Thoracic aorta (tissue), 2 donors: ENCODE results near the gene PTPRM. TPM values are rescaled to one million over a fixed set of nuclear protein-coding genes. Genes with fewer than 3 reads are reported as not detected.

ENCODE experiments used
- ATAC-seq: fragments of 150-250 bp; one replicate; pipeline ENCODE4 v1.8.0; 2017; ENCODE audit warnings: low read depth; ENCODE audit not compliant: insufficient number of reproducible peaks, low FRiP score
- DNase-seq: peaks from one replicate; pipeline ENCODE4 v3.0.0-alpha.2; 2020; ENCODE audit warnings: low spot score
- H3K27ac ChIP-seq, 2 donors: fragments of 200-600 bp; sonication (generic); 1 replicate in 1 of 2; 2 replicates in 1 of 2; pipeline ENCODE4 v1.5.1; 2016; ENCODE audit warnings: mild to moderate bottlenecking in 2 of 2, moderate library complexity in 2 of 2
- H3K27me3 ChIP-seq: fragments of 200-600 bp; sonication (generic); replicated peaks from 2 replicates; pipeline ENCODE4 v1.6.0; 2016; ENCODE audit warnings: mild to moderate bottlenecking; ENCODE audit not compliant: insufficient read depth
- H3K36me3 ChIP-seq: fragments of 200-600 bp; sonication (generic); one replicate; pipeline ENCODE4 v1.5.1; 2016
- H3K4me1 ChIP-seq, 2 donors: fragments of 200-600 bp; sonication (generic); 1 replicate in 1 of 2; 2 replicates in 1 of 2; pipeline versions ENCODE4 v1.5.1 to v1.6.0; 2016; ENCODE audit warnings: low read depth in 2 of 2, mild to moderate bottlenecking in 1 of 2; ENCODE audit not compliant: control insufficient read depth in 1 of 2
- H3K4me3 ChIP-seq: fragments of 200-600 bp; sonication (generic); 2 replicates; pipeline ENCODE4 v1.5.1; 2016; ENCODE audit warnings: mild to moderate bottlenecking
- H3K9me3 ChIP-seq: fragments of 200-600 bp; sonication (generic); 2 replicates; pipeline ENCODE4 v1.5.1; 2016
- total RNA-seq, 2 donors: library from RNA; depleted of rRNA; stranded (reverse); fragments of >200 nt; gene quantifications; one replicate each; pipeline versions ENCODE4 v1.1.0 to v1.2.3, GENCODE V29; 2016
- TF ChIP-seq, protein P1 (sequence below): fragments of 200-600 bp; sonication (generic); IDR thresholded peaks from one replicate; pipeline ENCODE4 v1.5.1; 2019; ENCODE audit warnings: antibody characterized with exemption

PTPRM gene
- 100 to 1,000 TPM in 1 of 2 donors, 10 to 100 TPM in 1; 90.3 to 102 TPM for total RNA-seq

DNA sequence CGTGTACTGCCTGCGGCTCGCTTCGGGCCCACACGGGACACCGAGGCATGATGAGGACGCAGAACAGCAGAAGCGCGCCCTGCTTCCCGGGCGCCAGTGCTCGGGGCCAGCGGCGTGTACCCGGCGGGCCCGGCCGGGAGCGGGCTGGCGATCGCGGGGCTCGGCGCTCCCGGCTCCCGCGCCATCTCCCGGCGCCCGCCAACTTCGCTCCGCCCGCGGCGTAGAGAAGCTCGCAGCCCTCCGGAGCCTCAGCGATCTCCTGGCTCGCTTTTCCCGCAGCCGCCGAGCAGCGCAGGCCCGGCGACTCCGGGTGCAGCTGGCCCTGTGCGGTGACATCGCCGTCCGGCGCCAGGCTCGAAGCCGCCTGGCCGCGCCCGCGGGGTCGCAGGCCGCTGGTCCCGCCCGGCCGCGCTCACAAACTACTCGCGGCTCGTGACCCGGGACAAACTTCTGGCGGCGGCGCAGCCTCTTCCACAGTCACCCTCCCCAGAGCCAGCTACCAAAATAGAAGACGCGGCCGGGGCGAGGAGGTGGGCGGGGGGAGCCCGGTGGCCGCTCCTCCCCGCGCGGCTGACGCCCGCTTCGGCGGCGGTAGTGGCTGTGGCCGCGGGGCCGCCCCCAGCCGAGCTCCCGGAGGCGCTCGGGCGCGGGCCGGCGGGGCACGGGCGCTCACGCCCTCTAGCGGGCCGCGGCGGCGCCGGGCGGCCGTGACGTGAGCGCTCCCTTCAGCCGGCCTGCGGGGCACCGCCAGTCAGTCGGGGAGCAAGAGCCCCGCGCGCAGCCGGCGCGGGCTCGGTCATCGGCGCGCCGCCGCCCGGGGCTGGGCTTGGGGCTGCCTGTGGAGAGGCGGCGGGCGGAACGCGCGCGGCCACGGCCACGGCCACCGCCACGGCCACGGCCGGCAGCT is at the start of gene PTPRM:
PTPRM (plus strand) TSS at position 750 of the 907 bp plus-strand sequence. CDS start 503 bp downstream, outside the sequence.
- Histone ChIP-seq H3K4me1 (peaks cover 8 to 28% of the 10 kb centered on the region in 2 donors), H3K27ac (peak within 1 kb of the TSS; percentile 97 to 99)
- TF ChIP-seq, protein P1, sequence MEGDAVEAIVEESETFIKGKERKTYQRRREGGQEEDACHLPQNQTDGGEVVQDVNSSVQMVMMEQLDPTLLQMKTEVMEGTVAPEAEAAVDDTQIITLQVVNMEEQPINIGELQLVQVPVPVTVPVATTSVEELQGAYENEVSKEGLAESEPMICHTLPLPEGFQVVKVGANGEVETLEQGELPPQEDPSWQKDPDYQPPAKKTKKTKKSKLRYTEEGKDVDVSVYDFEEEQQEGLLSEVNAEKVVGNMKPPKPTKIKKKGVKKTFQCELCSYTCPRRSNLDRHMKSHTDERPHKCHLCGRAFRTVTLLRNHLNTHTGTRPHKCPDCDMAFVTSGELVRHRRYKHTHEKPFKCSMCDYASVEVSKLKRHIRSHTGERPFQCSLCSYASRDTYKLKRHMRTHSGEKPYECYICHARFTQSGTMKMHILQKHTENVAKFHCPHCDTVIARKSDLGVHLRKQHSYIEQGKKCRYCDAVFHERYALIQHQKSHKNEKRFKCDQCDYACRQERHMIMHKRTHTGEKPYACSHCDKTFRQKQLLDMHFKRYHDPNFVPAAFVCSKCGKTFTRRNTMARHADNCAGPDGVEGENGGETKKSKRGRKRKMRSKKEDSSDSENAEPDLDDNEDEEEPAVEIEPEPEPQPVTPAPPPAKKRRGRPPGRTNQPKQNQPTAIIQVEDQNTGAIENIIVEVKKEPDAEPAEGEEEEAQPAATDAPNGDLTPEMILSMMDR = peak; percentile 17

DNA sequence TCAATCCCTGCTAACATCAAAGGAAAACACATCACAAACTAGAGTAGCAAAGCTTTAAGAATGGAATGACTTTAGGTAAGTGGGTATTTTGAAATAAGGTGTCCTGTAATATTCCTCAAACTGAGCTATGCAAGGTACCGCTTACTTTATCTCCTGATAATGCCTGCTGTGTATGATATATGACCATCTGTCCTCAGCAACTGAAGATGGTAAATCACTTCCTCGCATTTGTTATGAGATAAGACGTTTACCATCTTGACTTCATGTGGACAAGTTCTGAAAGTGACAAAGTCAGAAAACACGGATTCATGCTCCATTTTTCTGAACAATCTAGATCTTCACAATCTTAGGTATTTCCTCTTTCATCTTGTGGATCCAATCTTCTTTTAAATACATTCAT is 49.3 kb upstream of the PTPRM start:
- no peaks in the 10 kb centered on the region for H3K27me3 ChIP-seq
- ATAC-seq (no peak), DNase-seq (no peak)
- no peaks in the 10 kb centered on the region for H3K36me3 ChIP-seq
- H3K9me3 ChIP-seq = no peaks in the 10 kb centered on the region
- H3K4me3 ChIP-seq = no peak overlapping the region
- H3K4me1 ChIP-seq = peaks cover 5 to 19% of the 10 kb centered on the region in 2 donors
- H3K27ac ChIP-seq = no peak overlapping the region
- TF ChIP-seq, protein P1 = no peak

More for the DNA sequence above, at the start of gene PTPRM:
- ATAC-seq (peak; percentile 91), DNase-seq (peak; percentile 63)
- no peaks in the 10 kb centered on the region for H3K9me3 ChIP-seq
- peak within 1 kb of the TSS; percentile 98 for H3K4me3 ChIP-seq
- H3K36me3 ChIP-seq = no peaks in the 10 kb centered on the region
- H3K27me3 ChIP-seq = no peaks in the 10 kb centered on the region

DNA sequence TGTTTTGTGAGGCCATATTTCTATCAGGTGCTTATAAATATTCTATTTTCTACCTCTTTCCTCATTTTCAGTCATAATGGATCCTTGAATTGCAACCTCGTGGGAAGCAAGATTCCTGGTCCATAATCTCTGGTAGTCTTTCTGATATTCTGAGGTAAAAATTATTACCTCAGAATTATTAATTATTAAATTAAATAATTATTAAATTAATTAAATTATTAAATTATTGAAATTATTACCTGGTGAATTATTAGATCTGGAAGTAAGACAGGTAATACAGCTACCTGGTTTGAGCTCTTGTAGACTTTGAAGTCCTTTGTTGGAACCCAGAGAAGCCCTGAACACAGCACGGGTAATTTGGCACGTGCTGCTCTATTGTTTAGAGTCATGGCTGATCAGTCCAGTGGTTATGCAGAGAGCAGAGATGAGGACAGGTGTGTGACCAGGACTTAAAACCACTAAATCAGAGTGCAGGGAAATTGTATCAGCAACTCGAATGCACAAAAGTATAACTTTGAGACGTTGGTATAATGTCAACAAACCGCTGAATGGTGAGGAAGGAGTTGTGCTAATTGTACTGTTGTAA is 46.8 kb upstream of the PTPRM start:
- ATAC-seq (no peak), DNase-seq (no peak)
- H3K4me3 ChIP-seq = no peak overlapping the region
- H3K27me3 ChIP-seq = no peaks in the 10 kb centered on the region
- TF ChIP-seq, protein P1 = no peak
- no peak overlapping the region for H3K27ac ChIP-seq
- H3K9me3 ChIP-seq = no peaks in the 10 kb centered on the region
- no peaks in the 10 kb centered on the region for H3K36me3 ChIP-seq
- no peaks in the 10 kb centered on the region for H3K4me1 ChIP-seq

DNA sequence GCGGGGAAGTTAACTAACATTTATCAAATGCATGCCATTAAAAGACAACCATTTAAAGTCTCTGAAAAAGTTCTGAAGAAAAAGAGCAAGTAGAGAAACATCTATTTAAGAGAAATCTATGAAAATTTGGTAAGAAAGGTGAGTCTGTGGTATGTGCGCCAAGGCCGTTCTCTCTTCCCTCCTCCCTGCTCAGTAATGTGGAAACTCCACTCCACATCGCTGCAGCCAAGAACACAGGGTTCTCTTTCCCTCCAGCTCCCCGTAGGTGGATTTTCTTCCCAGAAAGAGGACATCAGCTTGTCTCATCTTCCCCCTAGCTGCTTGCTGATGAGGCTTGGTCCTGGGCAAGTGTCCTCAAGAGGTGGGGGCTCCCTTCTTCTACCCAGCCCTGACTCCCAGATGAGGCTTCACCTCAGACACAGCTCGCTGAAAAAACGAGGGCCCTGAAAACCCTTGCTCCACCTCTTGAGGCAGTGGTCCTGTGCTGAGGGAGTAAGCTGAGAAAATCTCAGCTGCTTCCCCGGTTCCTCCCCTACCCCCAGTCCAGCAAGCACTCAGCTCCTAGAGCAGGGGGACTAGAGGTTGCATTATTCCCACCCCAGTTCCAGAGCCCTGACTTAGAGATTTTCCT is 45.8 kb upstream of the PTPRM start:
- Histone ChIP-seq H3K27ac (no peak overlapping the region), H3K27me3 (no peaks in the 10 kb centered on the region), H3K36me3 (no peaks in the 10 kb centered on the region), H3K4me1 (no peaks in the 10 kb centered on the region), H3K4me3 (no peak overlapping the region), H3K9me3 (no peaks in the 10 kb centered on the region)
- DNase-seq = no peak
- TF ChIP-seq, protein P1 = no peak
- no peak for ATAC-seq

DNA sequence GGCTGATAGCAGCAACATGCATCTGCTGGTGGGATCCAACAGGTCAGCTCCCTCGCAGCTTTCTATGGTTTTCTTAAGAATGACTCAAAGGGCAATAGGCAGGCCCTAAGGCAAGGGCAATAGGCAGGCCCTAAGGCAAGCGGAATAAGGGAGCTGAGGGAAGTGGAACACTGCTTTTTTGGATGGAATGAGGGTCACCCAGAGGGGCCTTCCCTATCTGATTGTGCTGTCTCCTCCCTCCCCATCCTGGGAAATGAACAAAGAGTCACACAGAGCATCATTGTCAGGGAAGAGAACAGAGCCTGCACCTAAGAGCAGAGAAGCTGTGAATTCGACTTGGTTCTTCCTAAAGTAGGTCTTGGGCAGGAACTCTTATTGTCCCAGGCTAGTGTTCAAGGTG is 43.3 kb upstream of the PTPRM start:
- no peaks in the 10 kb centered on the region for H3K4me1 ChIP-seq
- ATAC-seq (no peak), DNase-seq (no peak)
- H3K27me3 ChIP-seq = no peaks in the 10 kb centered on the region
- TF ChIP-seq, protein P1 = no peak
- no peak overlapping the region for H3K27ac ChIP-seq
- H3K9me3 ChIP-seq = no peaks in the 10 kb centered on the region
- H3K36me3 ChIP-seq = no peaks in the 10 kb centered on the region
- no peak overlapping the region for H3K4me3 ChIP-seq
